ENCODE measurements around the gene TMEM158.
A peak's percentile ranks its signal among the peaks of the same experiment; 100 is the strongest.

TMEM158 gene

DNA sequence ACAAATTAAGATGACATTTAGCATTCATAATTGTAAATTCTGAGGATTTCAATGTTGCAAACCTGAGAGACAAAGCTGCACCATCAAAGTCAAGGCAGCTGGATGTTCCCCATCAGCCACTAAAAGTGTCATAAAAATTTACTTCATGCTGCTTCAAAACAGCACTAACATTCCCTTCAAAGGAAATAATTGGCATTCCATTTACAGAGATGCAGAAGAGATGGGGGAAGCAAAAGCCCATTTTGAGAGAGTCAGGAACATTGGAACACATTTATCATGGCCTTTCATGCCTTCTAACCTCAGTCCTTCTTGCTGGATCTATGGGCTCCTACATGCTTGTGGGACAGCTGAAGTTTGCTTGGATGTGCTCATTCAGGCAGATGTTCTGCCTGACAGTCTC is 6.4 kb upstream of the TMEM158 start:
- no peak for DNase-seq

DNA sequence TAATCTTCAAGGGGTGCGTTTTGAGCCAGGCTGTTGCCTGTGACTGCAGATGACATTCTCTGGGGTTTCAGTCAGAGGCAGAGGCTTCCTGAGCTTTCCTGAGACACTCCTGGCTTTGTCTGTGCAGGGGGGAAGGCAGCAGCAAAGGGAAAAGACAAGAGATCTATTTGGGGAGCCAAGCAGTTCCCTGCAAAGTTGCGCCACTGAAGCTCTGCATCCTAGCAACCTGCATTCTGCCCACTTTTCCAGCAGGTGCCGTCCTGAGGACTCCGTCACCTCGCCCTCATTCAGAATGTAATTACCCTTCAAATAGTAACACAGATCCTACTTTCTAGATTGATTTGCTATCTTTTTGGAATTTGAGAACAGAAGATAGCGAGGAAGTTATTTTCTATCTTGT is 1.9 kb upstream of the TMEM158 start:
- DNase-seq: no peak

DNA sequence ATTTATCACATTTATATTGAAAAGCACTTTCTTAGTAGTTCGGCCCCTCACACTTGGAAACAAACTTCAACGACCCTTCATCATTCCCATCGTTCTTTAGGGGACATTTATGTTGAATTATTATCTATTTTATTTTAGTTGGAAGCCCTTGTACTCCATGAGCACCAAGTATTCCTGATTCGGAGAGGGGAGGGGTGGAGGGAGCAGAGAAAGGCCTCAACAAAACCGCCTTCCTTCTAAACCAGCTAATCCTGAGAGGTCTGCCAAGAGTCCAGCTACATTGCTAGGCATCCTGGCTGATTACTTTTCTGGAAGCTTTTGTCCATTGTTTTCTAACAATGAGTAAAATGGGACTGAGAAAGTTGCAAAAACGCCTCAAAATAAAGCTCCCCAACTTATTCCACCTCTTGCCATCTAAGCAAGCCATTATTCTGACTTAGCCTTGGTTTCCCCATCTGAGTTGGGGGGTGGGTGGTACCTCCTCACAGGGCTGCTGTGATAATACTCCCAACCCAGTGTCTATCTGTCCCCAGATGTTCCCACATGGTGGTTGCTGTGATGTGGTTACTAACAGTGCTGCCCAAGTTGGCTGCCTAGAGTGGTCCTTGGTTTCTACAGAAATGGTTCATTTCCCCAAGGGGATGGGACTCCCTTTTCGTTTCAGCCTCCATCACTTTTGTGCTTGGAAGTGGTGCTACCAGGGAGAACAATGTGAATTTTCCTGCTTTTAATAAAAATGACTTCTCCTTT is 1.2 kb upstream of the TMEM158 start:
- no peak for DNase-seq

DNA sequence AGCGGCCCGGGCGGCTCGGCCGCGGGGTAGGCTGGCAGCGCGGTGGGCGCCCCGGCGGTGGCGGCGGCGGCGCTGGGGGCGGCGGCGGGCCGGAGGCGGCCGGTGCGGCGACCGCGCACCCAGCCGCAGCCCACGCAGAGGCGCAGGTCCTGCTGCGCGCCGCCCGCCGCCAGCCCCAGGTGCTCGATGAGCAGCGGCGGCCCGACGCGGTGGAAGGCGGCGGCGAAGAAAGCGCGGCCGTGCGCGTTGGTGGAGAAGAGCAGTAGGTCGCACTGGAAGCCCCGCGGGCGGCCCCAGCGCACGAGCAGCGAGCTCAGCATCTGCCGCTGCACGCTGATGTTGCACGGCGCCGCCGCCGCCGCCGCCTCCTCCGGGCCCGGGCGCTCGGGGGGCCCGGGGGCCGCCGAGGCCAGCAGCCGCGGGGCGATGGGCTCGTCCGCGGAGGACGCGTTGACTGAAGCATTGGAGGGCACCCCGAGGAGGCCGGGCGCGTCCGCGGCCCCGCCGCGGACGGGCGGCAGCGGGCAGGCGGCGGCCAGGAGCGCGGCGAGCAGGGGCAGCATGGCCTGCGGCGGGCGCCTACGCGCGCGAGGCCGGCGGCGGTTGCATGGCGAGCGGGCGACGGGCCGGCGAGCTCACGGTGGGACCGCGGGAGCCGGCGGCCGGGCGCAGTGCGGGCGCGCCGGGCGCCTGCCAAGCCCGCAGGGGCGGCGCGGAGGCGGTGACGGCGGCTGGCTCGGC is 452 bp downstream of the TMEM158 start:
- peak; percentile 54 for DNase-seq

DNA sequence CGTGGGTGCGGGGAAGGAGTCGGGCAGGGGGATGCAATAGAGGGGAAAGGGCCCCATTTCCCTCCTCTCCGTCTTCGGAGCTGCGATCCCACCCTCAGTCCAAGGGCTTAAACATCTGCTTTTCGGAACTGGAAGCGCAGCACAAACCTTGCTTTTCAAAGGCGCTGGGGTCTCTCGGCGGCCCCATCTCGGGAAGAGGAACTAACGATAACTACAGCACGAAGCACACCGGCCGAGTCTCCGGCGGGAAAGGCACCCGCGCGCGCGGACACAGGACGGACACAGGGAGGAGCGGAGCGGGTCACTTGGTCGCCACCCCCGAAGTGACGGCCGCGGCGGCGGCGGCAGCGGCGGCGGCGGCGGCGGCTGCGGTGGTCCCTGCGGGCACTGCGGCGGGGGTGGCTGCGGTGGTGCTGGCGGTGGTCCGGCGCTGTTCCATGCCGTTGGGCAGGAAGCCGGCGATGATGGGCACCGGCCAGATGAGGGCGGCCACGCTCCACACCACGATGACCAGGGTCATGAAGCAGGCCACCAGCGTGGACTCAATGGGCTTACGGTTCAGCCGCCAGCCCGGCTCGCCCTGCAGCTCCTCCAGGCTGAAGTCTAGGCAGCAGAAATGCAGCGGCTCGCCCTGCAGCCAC is 1.1 kb downstream of the TMEM158 start:
- DNase-seq: peak; percentile 85

DNA sequence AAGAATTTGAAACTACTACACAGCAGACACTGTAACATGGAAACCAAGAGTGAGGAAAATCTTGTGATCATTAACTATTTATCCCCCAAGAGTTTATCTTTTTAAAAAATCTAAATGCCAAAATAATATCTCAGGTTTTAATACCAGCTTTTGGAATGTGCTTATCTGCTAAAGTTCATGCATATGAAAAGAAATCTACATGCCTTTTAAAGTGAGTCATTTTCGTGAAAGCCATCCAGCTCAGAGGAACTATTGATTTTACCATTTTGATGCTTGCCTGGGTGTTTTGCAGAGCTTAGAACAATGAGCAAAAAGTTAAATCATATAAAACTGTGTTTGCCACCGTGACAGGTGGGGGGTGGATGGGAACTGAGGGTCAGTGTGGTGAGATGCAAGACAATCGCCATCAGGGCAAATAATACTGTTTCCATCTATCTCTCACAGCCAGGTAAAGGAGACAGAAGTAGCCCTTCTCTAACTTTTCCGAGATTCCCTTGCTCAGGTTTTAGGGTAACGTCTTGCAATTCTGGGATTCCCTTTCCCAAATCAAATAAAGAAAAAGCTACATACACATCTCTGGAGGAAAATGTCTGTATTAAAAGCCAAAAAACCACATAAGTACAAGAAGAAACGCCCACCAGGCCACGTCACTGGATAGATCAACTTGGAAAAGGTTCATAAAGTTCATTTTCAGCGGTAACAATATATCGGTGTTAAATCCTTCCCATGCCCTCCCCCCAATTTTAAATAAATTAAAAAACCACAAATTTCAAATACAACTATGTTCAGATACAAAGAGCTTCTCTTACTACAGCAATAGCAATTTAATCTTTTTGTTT is 2.0 kb downstream of the TMEM158 start:
- peak; percentile 52 for DNase-seq

DNA sequence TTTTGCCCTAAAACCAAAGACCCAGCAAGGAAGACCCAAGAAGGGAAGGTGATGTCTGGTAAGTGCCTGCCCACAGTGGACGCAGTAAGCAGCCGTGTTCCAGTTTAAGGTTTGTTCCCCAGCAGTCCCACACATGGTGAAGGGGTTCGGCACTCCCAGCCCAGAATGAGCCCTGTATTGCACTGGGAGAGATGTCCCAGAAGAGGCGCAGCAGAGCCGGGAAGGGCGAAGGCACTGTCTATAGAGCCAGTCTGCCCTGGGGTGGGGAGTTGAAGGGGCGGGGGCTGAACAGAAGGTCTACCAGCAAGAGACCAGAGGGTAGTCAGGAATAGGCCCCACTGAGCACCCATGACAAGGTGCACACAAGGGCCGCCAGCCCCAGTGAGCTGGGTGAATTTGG is 6.4 kb downstream of the TMEM158 start:
- DNase-seq: no peak

DNA sequence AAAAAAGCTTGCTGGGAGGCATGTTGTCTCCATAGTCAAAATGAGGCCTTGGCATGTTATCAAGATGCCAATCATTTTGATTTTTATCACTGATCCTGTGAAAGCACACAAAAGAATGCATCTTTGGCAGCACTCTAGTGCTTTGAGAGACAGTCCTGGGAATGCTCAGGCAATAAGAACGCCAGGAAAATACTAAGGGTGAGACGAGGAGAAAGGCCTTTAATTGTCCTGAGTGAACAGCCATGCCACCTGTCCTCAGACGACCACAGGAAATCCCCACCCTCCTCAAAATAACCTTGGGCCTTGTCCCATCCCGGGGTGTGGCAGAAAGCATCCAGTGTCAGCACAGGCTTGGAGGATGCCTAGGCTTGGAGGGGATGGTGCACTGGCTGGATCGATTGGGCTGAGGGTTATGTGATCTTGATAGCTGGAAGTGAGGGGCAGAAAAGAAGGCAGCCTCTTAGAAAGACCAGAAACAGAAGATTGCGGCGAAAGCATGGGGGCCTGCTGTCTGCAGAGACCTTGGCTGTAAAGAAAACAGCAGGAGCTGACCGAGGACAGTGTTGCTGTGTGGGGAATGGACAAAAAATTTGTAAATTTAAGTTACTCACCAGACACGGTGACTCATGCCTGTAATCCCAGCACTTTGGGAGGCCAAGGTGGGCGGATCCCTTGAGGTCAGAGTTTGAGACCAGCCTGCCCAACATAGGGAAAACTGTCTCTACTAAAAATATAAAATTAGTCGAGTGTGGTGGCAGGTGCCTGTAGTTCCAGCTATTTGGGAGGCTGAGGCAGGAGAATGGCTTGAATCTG is 7.3 kb downstream of the TMEM158 start:
- peak; percentile 87 for DNase-seq

DNA sequence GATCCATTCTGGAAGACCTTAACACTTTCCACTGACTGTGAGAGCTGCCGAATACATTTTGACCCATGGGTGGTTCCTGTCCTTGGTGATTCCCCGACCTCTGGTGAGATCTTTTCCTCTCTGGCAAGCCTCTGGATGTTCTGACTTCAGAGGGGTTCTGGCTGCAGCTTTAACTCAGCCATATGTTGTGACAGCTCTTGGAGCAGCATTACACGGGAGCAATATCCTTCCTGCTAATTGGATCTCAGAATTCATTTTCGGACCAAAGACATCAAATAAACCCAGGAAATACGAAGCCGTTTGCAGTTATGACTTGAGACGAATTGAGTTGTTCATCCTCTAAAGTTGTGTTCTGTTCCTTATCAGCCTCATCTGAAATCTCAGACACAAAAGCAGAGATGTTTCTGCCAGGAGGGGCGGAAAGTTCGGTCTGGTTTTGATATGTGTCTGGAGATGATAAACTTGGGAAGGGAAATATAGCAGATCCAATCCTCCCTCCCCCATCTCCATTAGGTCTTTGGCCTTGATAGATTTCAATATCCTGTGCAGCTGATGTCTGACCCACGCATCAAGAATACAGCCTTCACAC is 10.0 kb downstream of the TMEM158 start:
- DNase-seq: no peak

DNA sequence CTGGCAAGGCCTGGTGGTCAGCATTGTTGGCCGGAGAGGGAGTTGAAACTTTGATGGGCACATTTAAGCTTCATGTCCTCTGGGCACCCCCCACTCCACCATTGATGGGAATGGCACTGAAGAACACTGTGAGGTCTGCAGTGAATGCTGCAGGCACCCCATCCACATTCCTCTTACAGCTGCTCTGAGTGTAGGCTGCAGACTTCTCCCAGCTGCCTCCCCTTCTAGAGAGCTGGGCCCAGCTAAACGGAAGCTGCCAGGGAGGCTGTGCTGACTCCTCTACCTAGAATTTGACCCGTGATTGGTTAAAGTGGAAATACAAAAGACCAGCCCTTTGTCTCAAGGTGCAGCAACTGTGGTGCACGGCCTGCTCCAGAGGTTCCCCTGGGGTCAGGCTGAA is 10.6 kb downstream of the TMEM158 start:
- no peak for DNase-seq

DNA sequence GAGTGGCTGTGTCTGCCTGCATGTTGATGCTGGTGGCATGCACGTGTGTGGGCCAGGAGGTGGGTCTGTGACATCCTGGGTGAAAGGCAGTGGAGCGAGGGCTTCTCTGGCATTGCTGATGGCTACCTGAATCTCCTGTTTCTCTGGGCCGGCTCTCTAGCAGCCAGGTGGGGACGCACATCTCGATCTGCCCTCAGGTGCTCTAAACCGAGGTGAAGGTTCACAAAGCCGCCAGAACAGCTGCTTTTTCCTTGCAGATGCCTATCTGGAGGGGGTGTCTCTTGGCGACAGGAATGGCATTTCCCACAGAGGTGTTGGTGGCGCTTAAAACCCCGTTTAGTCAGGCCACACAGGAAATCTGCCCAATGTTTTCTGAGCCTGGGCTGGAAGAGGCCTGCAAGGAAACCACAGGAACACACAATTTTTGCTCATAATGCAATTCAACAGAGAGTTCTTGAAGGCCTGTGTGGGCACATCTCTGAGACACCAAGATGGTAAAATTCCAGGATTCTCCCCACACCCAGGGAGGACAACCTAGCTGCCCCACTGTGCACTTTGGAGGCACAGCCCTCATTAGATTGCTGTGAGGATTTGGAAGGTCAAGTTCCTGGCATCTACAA is 11.9 kb downstream of the TMEM158 start:
- no peak for DNase-seq

DNA sequence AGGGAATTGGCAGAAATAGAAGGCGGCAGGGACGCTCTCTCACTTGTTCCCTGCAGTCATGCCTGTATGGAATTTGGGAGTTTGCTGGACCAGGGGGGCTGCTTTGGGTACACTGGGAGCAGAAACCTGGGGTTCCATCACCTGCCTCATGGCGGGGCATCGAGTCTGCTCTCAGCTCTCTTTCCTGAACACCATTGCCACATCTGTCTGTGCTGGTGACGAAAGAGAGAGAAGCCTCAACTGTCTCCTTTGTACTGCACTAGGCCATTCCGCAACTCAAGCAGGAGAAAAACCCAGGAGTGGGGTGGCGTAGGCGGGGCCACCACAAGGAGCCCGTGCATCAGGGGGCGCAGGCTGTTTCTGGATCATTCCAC is 14.0 kb downstream of the TMEM158 start:
- DNase-seq: peak; percentile 2

DNA sequence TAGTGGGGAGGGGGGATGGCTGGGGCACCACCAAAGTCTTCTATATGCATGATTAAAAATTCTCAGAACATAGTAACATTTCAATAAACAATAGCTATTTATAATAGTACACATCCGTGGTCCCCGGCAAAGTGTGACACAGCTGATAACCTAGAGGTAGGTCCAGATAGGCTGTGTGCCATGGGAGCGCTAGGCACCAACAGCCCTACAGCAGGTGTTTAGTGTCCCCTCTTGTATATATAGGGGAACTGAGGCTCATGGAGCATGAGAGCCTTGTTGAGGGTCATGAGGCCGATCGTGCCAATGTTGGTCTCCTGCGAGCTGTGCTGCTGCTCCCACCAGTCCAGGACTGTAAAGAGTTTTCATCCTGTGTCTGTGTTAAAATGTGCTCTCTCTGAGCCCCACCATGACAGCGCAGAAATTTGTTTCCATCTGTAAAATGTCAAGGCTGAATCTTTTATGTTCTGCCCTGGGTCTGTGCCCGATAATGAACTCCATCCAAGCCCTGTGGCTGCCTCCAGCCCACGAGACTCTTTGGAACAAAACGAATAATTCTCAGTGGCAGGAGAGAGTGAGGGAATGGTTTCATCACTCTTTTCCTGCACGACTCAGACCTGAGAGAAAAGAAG is 14.5 kb downstream of the TMEM158 start:
- no peak for DNase-seq

DNA sequence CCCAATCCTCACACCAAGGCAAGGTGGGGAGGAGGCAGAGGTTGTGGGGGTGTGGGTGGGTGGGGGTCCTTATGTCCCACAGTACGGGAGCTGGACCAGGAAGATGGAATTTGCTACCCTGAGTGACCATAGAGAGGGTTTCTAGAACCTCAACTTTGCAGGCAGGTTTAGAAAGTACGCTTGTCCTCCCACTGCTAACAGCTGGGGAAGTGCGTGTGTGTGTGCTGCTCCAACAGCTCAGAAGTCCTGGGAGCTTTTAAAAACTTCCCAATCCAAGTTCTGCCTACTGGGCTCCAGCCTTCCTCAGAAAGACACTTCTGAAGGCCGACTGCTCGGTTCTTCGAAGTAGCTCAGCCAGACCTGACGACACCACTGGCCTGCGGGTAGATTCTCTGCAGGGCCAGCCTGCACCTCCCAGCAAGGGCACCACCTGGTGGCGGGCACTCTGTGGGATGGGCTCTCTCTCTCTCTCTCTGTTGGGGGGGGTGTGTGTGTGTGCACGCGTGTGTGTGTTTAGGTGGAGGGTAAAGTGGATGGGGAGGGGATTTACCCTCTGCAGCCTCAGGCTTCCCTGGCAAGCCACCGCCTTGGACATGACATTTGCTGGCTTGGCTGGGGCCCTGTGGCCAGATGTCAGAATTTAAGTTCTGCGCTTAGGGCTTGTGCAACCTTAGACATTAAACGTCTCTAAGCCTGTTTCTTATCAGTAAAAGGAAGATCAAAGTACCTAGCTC is 15.6 kb downstream of the TMEM158 start:
- DNase-seq: peak; percentile 81

DNA sequence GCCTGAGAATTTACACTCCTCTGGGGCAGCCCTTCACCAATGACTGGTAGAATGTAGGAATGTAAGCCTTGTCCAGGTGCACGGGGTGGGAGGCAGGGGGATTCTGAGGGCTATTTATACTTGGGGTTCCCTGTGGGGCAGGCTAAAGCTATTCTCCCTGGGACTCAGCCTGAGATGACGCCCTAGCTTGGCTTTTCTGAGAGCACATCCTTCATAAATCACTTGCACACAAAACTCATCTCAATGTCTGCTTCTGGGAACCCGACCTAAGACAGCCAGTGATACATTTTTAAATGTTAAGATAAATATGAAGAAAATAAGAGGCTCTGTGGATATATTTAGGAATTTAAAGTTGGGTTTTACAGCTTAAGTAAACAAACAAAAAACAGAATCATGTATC is 16.6 kb downstream of the TMEM158 start:
- peak; percentile 35 for DNase-seq

DNA sequence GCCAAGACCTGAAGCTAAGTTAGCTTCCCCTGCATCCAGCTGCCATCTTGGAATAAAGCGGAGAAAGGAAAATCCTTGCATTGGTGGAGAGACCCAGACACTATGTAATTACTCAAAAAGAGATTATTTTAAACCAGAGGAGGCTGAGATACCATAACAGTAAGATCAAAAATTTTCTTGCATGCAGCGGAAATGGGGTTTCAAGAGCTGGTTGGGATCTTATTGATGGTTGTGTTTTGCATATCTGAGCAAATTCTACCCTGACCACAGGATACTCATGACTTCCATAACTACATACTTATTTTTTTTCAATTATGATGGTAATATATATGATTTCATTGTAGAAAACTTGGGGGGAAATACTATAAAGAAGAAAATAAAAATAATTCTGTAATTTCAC is 17.5 kb downstream of the TMEM158 start:
- DNase-seq: no peak

DNA sequence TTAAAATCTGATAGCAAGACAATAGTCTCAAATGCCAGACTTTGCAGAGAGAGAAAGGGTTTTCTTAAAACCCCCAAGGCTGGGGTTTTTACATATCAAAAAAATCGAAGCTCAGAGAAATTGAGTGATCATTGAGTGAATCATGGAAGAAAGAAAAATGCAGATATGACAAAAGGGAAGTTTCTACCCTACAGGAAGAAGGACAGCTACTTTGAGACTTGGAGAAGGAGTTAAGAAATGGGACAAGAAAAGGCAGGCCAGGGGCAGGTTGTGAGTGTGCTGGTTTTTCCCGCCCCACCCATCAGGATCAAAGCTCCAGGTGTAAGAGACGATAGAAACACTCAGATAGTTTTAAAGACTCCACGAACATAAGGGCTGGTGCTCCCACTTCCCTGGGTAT is 18.6 kb downstream of the TMEM158 start:
- DNase-seq: no peak

DNA sequence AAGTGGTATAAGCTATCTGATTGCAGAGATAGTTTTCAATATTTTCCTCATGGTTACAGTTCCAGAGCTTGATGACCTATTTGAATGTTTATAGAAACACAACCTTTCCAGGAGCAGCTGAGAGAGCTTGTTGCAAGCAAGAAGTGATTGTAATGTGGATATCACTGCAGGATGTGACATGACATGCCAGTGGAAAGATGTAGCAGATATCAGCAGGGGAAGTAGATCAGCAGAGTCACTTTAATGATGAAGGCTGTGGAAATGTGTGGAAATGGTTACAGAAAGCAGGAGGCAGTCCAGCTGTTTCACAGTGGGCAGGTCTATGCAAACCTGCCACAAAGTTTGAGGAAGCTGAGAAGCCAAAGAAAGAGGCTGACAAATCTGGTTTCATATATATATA is 21.0 kb downstream of the TMEM158 start:
- DNase-seq: peak; percentile 51

DNA sequence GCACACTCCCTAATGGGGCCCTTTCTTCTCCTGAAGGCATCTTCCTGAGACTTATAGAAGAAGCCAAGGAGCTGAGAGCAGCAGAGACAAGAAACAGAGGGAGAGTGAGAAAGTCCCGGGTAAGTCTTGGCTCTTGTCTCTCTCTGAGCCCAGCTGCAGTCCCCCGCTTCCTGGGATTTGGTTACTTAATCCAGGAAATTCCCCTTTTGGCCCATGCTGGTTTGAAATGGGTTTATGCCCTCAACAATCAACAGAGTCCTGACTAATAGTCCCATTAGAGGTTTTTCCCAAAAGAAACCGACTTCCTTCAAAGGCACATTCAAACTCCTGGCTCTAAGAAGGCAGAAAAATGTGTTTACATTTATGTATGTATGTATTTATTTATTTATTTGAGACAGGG is 22.0 kb downstream of the TMEM158 start:
- DNase-seq: peak; percentile 89

Data from HCEC 1CT (cell line).